Activated CD8-positive, alpha-beta T cell treated with anti-CD3 and anti-CD28 coated beads for 36 hours (primary cell): ENCODE data around the gene DVL3. TPM values are rescaled to one million over a fixed set of nuclear protein-coding genes. Genes with fewer than 3 reads are reported as not detected.
A peak's percentile ranks its signal among the peaks of the same experiment; 100 is the strongest.
"Not testable (repeated sequence)": the region's sequence is repeated elsewhere in the genome, so short reads cannot be mapped to it uniquely, and the experiment has no call there.

Experiments used
- ATAC-seq: fragments of 200-7000 bp; cut with Tn5 transposase; one replicate; pipeline ENCODE4 v1.10.0; 2021; ENCODE audit warnings: mild to moderate bottlenecking, moderate library complexity
- CTCF ChIA-PET: fragments of 350-600 bp; sonication (Branson Sonifier 250); formaldehyde crosslinking; loops from one replicate; lab custom pipeline; 2021; ENCODE audit warnings: antibody characterized with exemption; lab: Charles Lee
- POLR2A ChIA-PET: fragments of 350-600 bp; sonication (Branson Sonifier 250); formaldehyde crosslinking; loops from one replicate; lab custom pipeline; 2021; ENCODE audit warnings: antibody characterized with exemption; lab: Charles Lee
- DNase-seq: peaks from one replicate; pipeline ENCODE4 v3.0.0-alpha.2; 2020
- H3K27ac Mint-ChIP-seq: one replicate; pipeline ENCODE4 v1.8.0; 2021; ENCODE audit warnings: mild to moderate bottlenecking, mixed read lengths
- H3K27me3 Mint-ChIP-seq: one replicate; pipeline ENCODE4 v1.8.0; 2021; ENCODE audit warnings: mixed read lengths
- H3K36me3 Mint-ChIP-seq: one replicate; pipeline ENCODE4 v1.8.0; 2021; ENCODE audit warnings: low read depth, mixed read lengths
- H3K4me1 Mint-ChIP-seq: one replicate; pipeline ENCODE4 v1.8.0; 2021; ENCODE audit warnings: low read depth, mixed read lengths
- H3K4me3 Mint-ChIP-seq: one replicate; pipeline ENCODE4 v1.8.0; 2021; ENCODE audit warnings: mild to moderate bottlenecking, moderate library complexity, mixed read lengths
- H3K9me3 Mint-ChIP-seq: one replicate; pipeline ENCODE4 v1.8.0; 2021; ENCODE audit warnings: mixed read lengths
- CTCF ChIP-seq: fragments of 200-600 bp; IDR thresholded peaks from one replicate; pipeline ENCODE4 v1.8.0; 2022; ENCODE audit warnings: antibody characterized with exemption, mild to moderate bottlenecking
- intact Hi-C: fragments of 100-400 bp; cut with micrococcal nuclease; formaldehyde crosslinking; loops from one replicate; pipeline ENCODE4 v1.10.0; 2022
- total RNA-seq, 2 experiments: library from RNA; stranded (reverse); gene quantifications; one replicate each; pipeline ENCODE4 v1.2.3, GENCODE V29; 2021

Gene DVL3
- total RNA-seq = 10 to 100 TPM; 21.2 to 25.9 TPM

- Mint-ChIP-seq H3K4me3 (peak within 1 kb of the TSS; percentile 96), H3K4me1 (peaks cover 16% of the 10 kb centered on the region), H3K27ac (peak within 1 kb of the TSS; percentile 82), H3K9me3 (no peaks in the 10 kb centered on the region), H3K27me3 (no peaks in the 10 kb centered on the region), H3K36me3 (peaks cover 4% of the 10 kb centered on the region)
- intact Hi-C loops = no loop called here
- ChIA-PET CTCF (interaction anchor here (0.9 to 1.5 kb wide), 3 partner anchors 10 to 73 kb away, joined by 3 to 5 read pairs (median 3); partner anchors contain the start of gene AP2M1), POLR2A (interaction anchor here (0.7 to 1.8 kb wide), 4 partner anchors 10 to 19 kb away, joined by 3 to 10 read pairs (median 4); no protein-coding TSS in a partner anchor)
- DNase-seq = peak; percentile 38
- no peak for TF ChIP-seq CTCF
- ATAC-seq = peak; percentile 74
Measured at GRCh38 chr3:184154885-184155643, at the start of gene DVL3. Gene DVL3 (plus strand): TSS chr3:184155377. CDS start chr3:184155636, 259 bp downstream.

- no peaks in the 10 kb centered on the region for H3K27me3 Mint-ChIP-seq
- CTCF ChIA-PET = no interaction called here
- no peaks in the 10 kb centered on the region for H3K9me3 Mint-ChIP-seq
- intact Hi-C loops = no loop called here
- ATAC-seq = no peak
- H3K27ac Mint-ChIP-seq = no peak overlapping the region
- H3K36me3 Mint-ChIP-seq = no peaks in the 10 kb centered on the region
- no peak for TF ChIP-seq CTCF
- no peak overlapping the region for H3K4me3 Mint-ChIP-seq
- H3K4me1 Mint-ChIP-seq = no peaks in the 10 kb centered on the region
- DNase-seq = peak; percentile 3
- POLR2A ChIA-PET = no interaction called here
Measured at GRCh38 chr3:184110316-184110725, 44.9 kb upstream of the DVL3 start.

- H3K4me3 Mint-ChIP-seq = no peak overlapping the region
- POLR2A ChIA-PET = no interaction called here
- H3K4me1 Mint-ChIP-seq = no peaks in the 10 kb centered on the region
- CTCF ChIA-PET = no interaction called here
- no peaks in the 10 kb centered on the region for H3K27me3 Mint-ChIP-seq
- ATAC-seq (no peak), DNase-seq (no peak)
- TF ChIP-seq CTCF = no peak
- H3K9me3 Mint-ChIP-seq = no peaks in the 10 kb centered on the region
- intact Hi-C loops = no loop called here
- no peak overlapping the region for H3K27ac Mint-ChIP-seq
- H3K36me3 Mint-ChIP-seq = no peaks in the 10 kb centered on the region
Measured at GRCh38 chr3:184116017-184116416, 39.2 kb upstream of the DVL3 start.

- no peaks in the 10 kb centered on the region for H3K27me3 Mint-ChIP-seq
- no peak overlapping the region for H3K27ac Mint-ChIP-seq
- intact Hi-C loops = no loop called here
- TF ChIP-seq CTCF = no peak
- no peaks in the 10 kb centered on the region for H3K36me3 Mint-ChIP-seq
- CTCF ChIA-PET = no interaction called here
- POLR2A ChIA-PET = no interaction called here
- DNase-seq (no peak), ATAC-seq (no peak)
- H3K4me3 Mint-ChIP-seq = no peak overlapping the region
- no peaks in the 10 kb centered on the region for H3K4me1 Mint-ChIP-seq
- no peaks in the 10 kb centered on the region for H3K9me3 Mint-ChIP-seq
Measured at GRCh38 chr3:184117636-184118035, 37.5 kb upstream of the DVL3 start.

- H3K27ac Mint-ChIP-seq, POLR2A ChIA-PET, DNase-seq, H3K36me3 Mint-ChIP-seq, H3K4me3 Mint-ChIP-seq, H3K9me3 Mint-ChIP-seq, ATAC-seq, H3K4me1 Mint-ChIP-seq, intact Hi-C loops, H3K27me3 Mint-ChIP-seq, CTCF ChIA-PET: not testable (repeated sequence)
Measured at GRCh38 chr3:184121031-184121430, 34.1 kb upstream of the DVL3 start.
